Keratinocyte (primary cell): Measurements from ENCODE around the gene STX7. TPM values are rescaled to one million over a fixed set of nuclear protein-coding genes. Genes with fewer than 3 reads are reported as not detected.

ENCODE experiments used
- DNase-seq: peaks from one replicate; pipeline ENCODE4 v3.0.0-alpha.2; 2011; ENCODE audit warnings: low read depth, missing footprints, low spot score
- FAIRE-seq: peaks from 2 replicates; lab custom pipeline; 2011; peaks lifted over from hg19 to GRCh38; lab: Jason Lieb, UNC
- H2AFZ ChIP-seq: 2 replicates; pipeline ENCODE4 v1.6.0; 2012; ENCODE audit warnings: low read length, control low read depth, inconsistent platforms; ENCODE audit not compliant: control insufficient read depth
- H3K27ac ChIP-seq: 2 replicates; pipeline ENCODE4 v1.5.1; 2011; ENCODE audit warnings: low read length; ENCODE audit not compliant: control insufficient read depth, insufficient read depth
- H3K27me3 ChIP-seq: 3 replicates; pipeline ENCODE4 v1.6.0; 2011; ENCODE audit warnings: low read length; ENCODE audit not compliant: control insufficient read depth, insufficient read depth; ENCODE audit errors: extremely low read depth
- H3K36me3 ChIP-seq, 2 experiments: 2 replicates in 1 of 2; 3 replicates in 1 of 2; pipeline ENCODE4 v1.5.1; 2011; ENCODE audit warnings: low read length in 2 of 2, mild to moderate bottlenecking in 1 of 2; ENCODE audit not compliant: control insufficient read depth in 2 of 2, insufficient read depth in 2 of 2; ENCODE audit errors: extremely low read depth in 1 of 2
- H3K4me1 ChIP-seq: 3 replicates; pipeline ENCODE4 v1.5.1; 2011; ENCODE audit warnings: low read length; ENCODE audit not compliant: control insufficient read depth, insufficient read depth; ENCODE audit errors: extremely low read depth
- H3K4me2 ChIP-seq: 3 replicates; pipeline ENCODE4 v1.6.0; 2011; ENCODE audit warnings: low read depth, low read length; ENCODE audit not compliant: control insufficient read depth, insufficient read depth; ENCODE audit errors: extremely low read depth
- H3K4me3 ChIP-seq, 3 experiments: fragments of 200-600 bp in 1 of 3; sonication (generic) in 1 of 3; 2 replicates in 2 of 3; 3 replicates in 1 of 3; pipeline ENCODE4 v1.5.1; 2011 to 2016; ENCODE audit warnings: low read length in 3 of 3, mild to moderate bottlenecking in 3 of 3, control low read depth in 2 of 3, inconsistent platforms in 1 of 3, low read depth in 1 of 3, mixed read lengths in 1 of 3, mixed run types in 1 of 3, moderate library complexity in 1 of 3; ENCODE audit not compliant: control insufficient read depth in 2 of 3, insufficient read depth in 2 of 3; ENCODE audit errors: extremely low read depth in 1 of 3
- H3K79me2 ChIP-seq: 2 replicates; pipeline ENCODE4 v1.6.0; 2012; ENCODE audit warnings: low read length; ENCODE audit not compliant: control insufficient read depth, insufficient read depth
- H3K9ac ChIP-seq: 3 replicates; pipeline ENCODE4 v1.6.0; 2011; ENCODE audit warnings: low read length; ENCODE audit not compliant: control insufficient read depth, insufficient read depth; ENCODE audit errors: extremely low read depth
- H3K9me1 ChIP-seq: 3 replicates; pipeline ENCODE4 v1.6.0; 2011; ENCODE audit warnings: low read length; ENCODE audit not compliant: control insufficient read depth, insufficient read depth; ENCODE audit errors: extremely low read depth
- H3K9me3 ChIP-seq: 2 replicates; pipeline ENCODE4 v1.5.1; 2012; ENCODE audit warnings: low read depth, low read length; ENCODE audit not compliant: control insufficient read depth
- H4K20me1 ChIP-seq: 3 replicates; pipeline ENCODE4 v1.6.0; 2011; ENCODE audit warnings: low read length; ENCODE audit not compliant: control insufficient read depth, insufficient read depth; ENCODE audit errors: extremely low read depth
- CTCF ChIP-seq, 3 experiments: IDR thresholded peaks in 1 of 3; conservative IDR thresholded peaks in 1 of 3; optimal IDR thresholded peaks in 1 of 3; 2 replicates in 2 of 3; 3 replicates in 1 of 3; pipeline versions ENCODE3 to v1.5.1; 2011; ENCODE audit warnings: low read length in 3 of 3, mild to moderate bottlenecking in 3 of 3, moderate library complexity in 2 of 3, control low read depth in 1 of 3, inconsistent platforms in 1 of 3; ENCODE audit not compliant: insufficient read depth in 2 of 3; ENCODE audit errors: extremely low read depth in 1 of 3
- EZH2 ChIP-seq: IDR thresholded peaks from one replicate; pipeline ENCODE4 v1.6.1; 2012; ENCODE audit warnings: inconsistent platforms, mild to moderate bottlenecking, low read length, moderate library complexity
- dilution Hi-C: fragments of 300-500 bp; cut with MboI; formaldehyde crosslinking; loops from one replicate; pipeline ENCODE4 v1.7.0; 2020; ENCODE audit warnings: low sequenced_read_pairs; ENCODE audit not compliant: extremely low pct_ligation_motif_present
- polyA plus RNA-seq, 5 experiments: library from polyadenylated mRNA; depleted of rRNA in 3 of 5; stranded (reverse) in 3 of 5; stranded (forward) in 1 of 5; unstranded in 1 of 5; fragments of >200 nt; gene quantifications; 1 replicate in 1 of 5; 2 replicates in 3 of 5; 3 replicates in 1 of 5; pipeline versions ENCODE4 v1.2.1 to v1.2.3, GENCODE V29; 2011 to 2012; ENCODE audit warnings: missing spikeins in 2 of 5, low read depth in 1 of 5, low replicate concordance in 1 of 5

Gene STX7
- polyA plus RNA-seq, 1 donor (not counting 4 experiments of a cell fraction or from before 2014, with no cell fraction given): 41.0 TPM

GRCh38 chr6:132478266-132478665 lies 34.6 kb downstream of the STX7 start:
- DNase-seq: no peak
- H3K27ac ChIP-seq: no peak overlapping the region
- H3K36me3 ChIP-seq: peaks cover 0 to 2% of the 10 kb centered on the region in 2 experiments
- FAIRE-seq: no peak
- no peaks in the 10 kb centered on the region for H3K4me1 ChIP-seq
- dilution Hi-C loops: no loop called here
- no peaks in the 10 kb centered on the region for H4K20me1 ChIP-seq
- no peak overlapping the region for H3K9ac ChIP-seq
- H3K4me3 ChIP-seq: no peak overlapping the region
- H3K9me1 ChIP-seq: no peaks in the 10 kb centered on the region
- no peaks in the 10 kb centered on the region for H3K9me3 ChIP-seq
- no peak overlapping the region for H2AFZ ChIP-seq
- peaks cover 30% of the 10 kb centered on the region for H3K79me2 ChIP-seq
- H3K4me2 ChIP-seq: no peak overlapping the region
- TF ChIP-seq CTCF (optimal IDR thresholded peaks at IDR 0.05 in 1 of 3, IDR thresholded peaks at IDR 0.05 in 1 of 3, conservative IDR thresholded peaks at IDR 0.05 in 1 of 3; ENCODE audit: extremely low read depth in 1 of 3, insufficient read depth in 2 of 3, low read length in 3 of 3): no peak
- no peak for TF ChIP-seq EZH2
- no peaks in the 10 kb centered on the region for H3K27me3 ChIP-seq

- Histone ChIP-seq H3K9me3 (no peaks in the 10 kb centered on the region), H3K9me1 (no peaks in the 10 kb centered on the region), H3K27me3 (no peaks in the 10 kb centered on the region), H3K4me2 (no peak overlapping the region), H3K4me1 (no peaks in the 10 kb centered on the region), H2AFZ (no peak overlapping the region), H3K79me2 (peaks cover 25% of the 10 kb centered on the region), H3K4me3 (no peak overlapping the region), H3K9ac (no peak overlapping the region), H3K36me3 (peaks cover 4 to 5% of the 10 kb centered on the region in 2 experiments), H4K20me1 (no peaks in the 10 kb centered on the region), H3K27ac (no peak overlapping the region)
- dilution Hi-C loops: no loop called here
- TF ChIP-seq EZH2 (no peak), CTCF (optimal IDR thresholded peaks at IDR 0.05 in 1 of 3, IDR thresholded peaks at IDR 0.05 in 1 of 3, conservative IDR thresholded peaks at IDR 0.05 in 1 of 3; ENCODE audit: extremely low read depth in 1 of 3, insufficient read depth in 2 of 3, low read length in 3 of 3) (no peak)
- DNase-seq (no peak), FAIRE-seq (no peak)
Observed at GRCh38 chr6:132476688-132477087, 36.2 kb downstream of the STX7 start.
